Umbilical cord (tissue), 2 donors: ENCODE results near the gene DAAM1. TPM values are rescaled to one million over a fixed set of nuclear protein-coding genes. Genes with fewer than 3 reads are reported as not detected.
A peak's percentile ranks its signal among the peaks of the same experiment; 100 is the strongest.

Experiments
- DNase-seq: peaks from one replicate; pipeline ENCODE4 v3.0.0-alpha.2; 2015; ENCODE audit warnings: low spot score
- total RNA-seq: library from RNA; depleted of rRNA; stranded (reverse); fragments of >200 nt; gene quantifications from one replicate; pipeline ENCODE4 v1.2.3, GENCODE V29; 2014; ENCODE audit warnings: low replicate concordance; ENCODE audit not compliant: insufficient read depth

Gene DAAM1
- total RNA-seq, 1 donor from 2014 or later = 77.3 TPM

- peak; percentile 69 for DNase-seq
These were observed 125.5 kb downstream of the DAAM1 start for GRCh38 chr14:59313658-59314608.

- DNase-seq = no peak
These were observed 126.6 kb downstream of the DAAM1 start for GRCh38 chr14:59314953-59315599.

- DNase-seq = no peak
These were observed 127.8 kb downstream of the DAAM1 start for GRCh38 chr14:59316151-59316830.

GRCh38 chr14:59317346-59317745, 128.9 kb downstream of the DAAM1 start:
- DNase-seq = no peak

- DNase-seq = no peak
These were observed 129.5 kb downstream of the DAAM1 start for GRCh38 chr14:59317798-59318505.

GRCh38 chr14:59318908-59319307, 130.4 kb downstream of the DAAM1 start:
- DNase-seq = peak; percentile 93

- no peak for DNase-seq
These were observed 131.9 kb downstream of the DAAM1 start for GRCh38 chr14:59320361-59320760.

- DNase-seq = peak; percentile 68
These were observed 132.5 kb downstream of the DAAM1 start for GRCh38 chr14:59320763-59321625.

GRCh38 chr14:59321626-59321949, 133.1 kb downstream of the DAAM1 start:
- DNase-seq = no peak

- no peak for DNase-seq
These were observed 137.4 kb downstream of the DAAM1 start for GRCh38 chr14:59325906-59326305.

- no peak for DNase-seq
These were observed 140.0 kb downstream of the DAAM1 start for GRCh38 chr14:59328454-59328853.

GRCh38 chr14:59330455-59330854, 142.0 kb downstream of the DAAM1 start:
- DNase-seq = no peak

- DNase-seq = no peak
These were observed 142.8 kb downstream of the DAAM1 start for GRCh38 chr14:59331217-59331616.

GRCh38 chr14:59332727-59333126, 144.3 kb downstream of the DAAM1 start:
- peak; percentile 93 for DNase-seq

- no peak for DNase-seq
These were observed 144.8 kb downstream of the DAAM1 start for GRCh38 chr14:59333235-59333634.

GRCh38 chr14:59333668-59334067, 145.2 kb downstream of the DAAM1 start:
- peak; percentile 94 for DNase-seq

- no peak for DNase-seq
These were observed 145.8 kb downstream of the DAAM1 start for GRCh38 chr14:59334253-59334652.

- DNase-seq = peak; percentile 32
These were observed 147.6 kb downstream of the DAAM1 start for GRCh38 chr14:59336098-59336497.

GRCh38 chr14:59336706-59337105, 148.2 kb downstream of the DAAM1 start:
- no peak for DNase-seq

GRCh38 chr14:59337141-59337611, 148.7 kb downstream of the DAAM1 start:
- peak; percentile 82 for DNase-seq

- DNase-seq = peak; percentile 72
These were observed 150.3 kb downstream of the DAAM1 start for GRCh38 chr14:59338761-59339160.
